Measurements from ENCODE around the gene CNIH3. TPM values are rescaled to one million over a fixed set of nuclear protein-coding genes. Genes with fewer than 3 reads are reported as not detected.

CNIH3 gene
- total and polyA plus RNA-seq, 10 of the 15 experiments (the other 5 are each of a cell fraction or from before 2014, with no cell fraction given): 0.77 to 5.8 (median 1.8) TPM

DNA sequence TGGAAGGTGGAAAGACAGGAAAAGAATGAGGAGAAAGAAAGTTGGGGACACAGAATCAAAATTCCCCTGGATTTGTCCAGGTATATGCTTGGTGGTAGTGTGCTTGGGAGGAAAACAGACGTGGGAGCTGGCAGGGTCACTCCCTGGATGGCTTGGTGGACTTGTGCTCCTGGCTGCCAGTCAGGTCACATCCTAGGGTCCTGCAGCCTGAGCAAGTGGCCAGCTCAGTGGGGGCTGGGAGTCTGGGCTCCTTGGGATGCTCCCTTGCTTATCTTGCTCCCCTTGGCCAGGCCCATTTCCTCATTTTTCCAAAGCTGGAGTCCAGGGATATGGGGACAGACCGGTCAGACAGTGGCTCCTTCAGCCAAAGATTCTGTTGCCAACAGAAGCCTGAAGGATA lies 144.0 kb downstream of the CNIH3 start:
- ChIA-PET POLR2A (interaction anchor here (1.0 kb wide), 1 partner anchor 15 kb away, joined by 3 read pairs; no protein-coding TSS in a partner anchor), CTCF (no interaction called here), RAD21 (ENCODE audit: unreplicated experiment) (no interaction called here), SMC1A (ENCODE audit: uncharacterized antibody, unreplicated experiment) (interaction anchor here (1.1 kb wide), 1 partner anchor 8 kb away, joined by 4 read pairs; no protein-coding TSS in a partner anchor)
- no peaks in the 10 kb centered on the region for H3K4me1 ChIP-seq (ENCODE audit: control insufficient read depth, insufficient read depth, low read length)
- DNase-seq (ENCODE audit: low read depth, low spot score): no peak
- no peaks in the 10 kb centered on the region for H3K36me3 ChIP-seq (ENCODE audit: control insufficient read depth in 2 of 2, insufficient read depth in 2 of 2, low read length in 1 of 2)
- no peak overlapping the region for H3K27ac ChIP-seq (ENCODE audit: control insufficient read depth, insufficient read depth)
- no peaks in the 10 kb centered on the region for H4K20me1 ChIP-seq (ENCODE audit: control insufficient read depth, insufficient read depth)
- TF ChIP-seq ETV6 (conservative IDR thresholded peaks at IDR 0.05 in 1 of 2, IDR thresholded peaks at IDR 0.05 in 1 of 2; ENCODE audit: borderline replicate concordance in 1 of 2, low read depth in 1 of 2): no peak
- no peak for TF ChIP-seq FOXM1 (IDR thresholded peaks at IDR 0.05; ENCODE audit: low read depth, low read length)
- TF ChIP-seq, protein P1, sequence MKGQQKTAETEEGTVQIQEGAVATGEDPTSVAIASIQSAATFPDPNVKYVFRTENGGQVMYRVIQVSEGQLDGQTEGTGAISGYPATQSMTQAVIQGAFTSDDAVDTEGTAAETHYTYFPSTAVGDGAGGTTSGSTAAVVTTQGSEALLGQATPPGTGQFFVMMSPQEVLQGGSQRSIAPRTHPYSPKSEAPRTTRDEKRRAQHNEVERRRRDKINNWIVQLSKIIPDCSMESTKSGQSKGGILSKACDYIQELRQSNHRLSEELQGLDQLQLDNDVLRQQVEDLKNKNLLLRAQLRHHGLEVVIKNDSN (IDR thresholded peaks at IDR 0.05; ENCODE audit: borderline replicate concordance, extremely low read length, insufficient read depth, low read depth, low read length): no peak
- no peak for TF ChIP-seq BRCA1 (IDR thresholded peaks at IDR 0.05; ENCODE audit: low read depth, low read length)
- TF ChIP-seq, protein P2, sequence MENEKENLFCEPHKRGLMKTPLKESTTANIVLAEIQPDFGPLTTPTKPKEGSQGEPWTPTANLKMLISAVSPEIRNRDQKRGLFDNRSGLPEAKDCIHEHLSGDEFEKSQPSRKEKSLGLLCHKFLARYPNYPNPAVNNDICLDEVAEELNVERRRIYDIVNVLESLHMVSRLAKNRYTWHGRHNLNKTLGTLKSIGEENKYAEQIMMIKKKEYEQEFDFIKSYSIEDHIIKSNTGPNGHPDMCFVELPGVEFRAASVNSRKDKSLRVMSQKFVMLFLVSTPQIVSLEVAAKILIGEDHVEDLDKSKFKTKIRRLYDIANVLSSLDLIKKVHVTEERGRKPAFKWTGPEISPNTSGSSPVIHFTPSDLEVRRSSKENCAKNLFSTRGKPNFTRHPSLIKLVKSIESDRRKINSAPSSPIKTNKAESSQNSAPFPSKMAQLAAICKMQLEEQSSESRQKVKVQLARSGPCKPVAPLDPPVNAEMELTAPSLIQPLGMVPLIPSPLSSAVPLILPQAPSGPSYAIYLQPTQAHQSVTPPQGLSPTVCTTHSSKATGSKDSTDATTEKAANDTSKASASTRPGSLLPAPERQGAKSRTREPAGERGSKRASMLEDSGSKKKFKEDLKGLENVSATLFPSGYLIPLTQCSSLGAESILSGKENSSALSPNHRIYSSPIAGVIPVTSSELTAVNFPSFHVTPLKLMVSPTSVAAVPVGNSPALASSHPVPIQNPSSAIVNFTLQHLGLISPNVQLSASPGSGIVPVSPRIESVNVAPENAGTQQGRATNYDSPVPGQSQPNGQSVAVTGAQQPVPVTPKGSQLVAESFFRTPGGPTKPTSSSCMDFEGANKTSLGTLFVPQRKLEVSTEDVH (IDR thresholded peaks at IDR 0.05; ENCODE audit: low read depth, partially characterized antibody): no peak
- TF ChIP-seq PML (IDR thresholded peaks at IDR 0.05; ENCODE audit: low read length): no peak
- TF ChIP-seq CEBPB (IDR thresholded peaks at IDR 0.05; ENCODE audit: borderline replicate concordance in 1 of 2, low read depth in 2 of 2, low read length in 2 of 2): no peak
- TF ChIP-seq, protein P3, sequence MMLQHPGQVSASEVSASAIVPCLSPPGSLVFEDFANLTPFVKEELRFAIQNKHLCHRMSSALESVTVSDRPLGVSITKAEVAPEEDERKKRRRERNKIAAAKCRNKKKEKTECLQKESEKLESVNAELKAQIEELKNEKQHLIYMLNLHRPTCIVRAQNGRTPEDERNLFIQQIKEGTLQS (IDR thresholded peaks at IDR 0.05; ENCODE audit: borderline replicate concordance, extremely low read depth, low read depth, low read length): no peak
- TF ChIP-seq, protein P4, sequence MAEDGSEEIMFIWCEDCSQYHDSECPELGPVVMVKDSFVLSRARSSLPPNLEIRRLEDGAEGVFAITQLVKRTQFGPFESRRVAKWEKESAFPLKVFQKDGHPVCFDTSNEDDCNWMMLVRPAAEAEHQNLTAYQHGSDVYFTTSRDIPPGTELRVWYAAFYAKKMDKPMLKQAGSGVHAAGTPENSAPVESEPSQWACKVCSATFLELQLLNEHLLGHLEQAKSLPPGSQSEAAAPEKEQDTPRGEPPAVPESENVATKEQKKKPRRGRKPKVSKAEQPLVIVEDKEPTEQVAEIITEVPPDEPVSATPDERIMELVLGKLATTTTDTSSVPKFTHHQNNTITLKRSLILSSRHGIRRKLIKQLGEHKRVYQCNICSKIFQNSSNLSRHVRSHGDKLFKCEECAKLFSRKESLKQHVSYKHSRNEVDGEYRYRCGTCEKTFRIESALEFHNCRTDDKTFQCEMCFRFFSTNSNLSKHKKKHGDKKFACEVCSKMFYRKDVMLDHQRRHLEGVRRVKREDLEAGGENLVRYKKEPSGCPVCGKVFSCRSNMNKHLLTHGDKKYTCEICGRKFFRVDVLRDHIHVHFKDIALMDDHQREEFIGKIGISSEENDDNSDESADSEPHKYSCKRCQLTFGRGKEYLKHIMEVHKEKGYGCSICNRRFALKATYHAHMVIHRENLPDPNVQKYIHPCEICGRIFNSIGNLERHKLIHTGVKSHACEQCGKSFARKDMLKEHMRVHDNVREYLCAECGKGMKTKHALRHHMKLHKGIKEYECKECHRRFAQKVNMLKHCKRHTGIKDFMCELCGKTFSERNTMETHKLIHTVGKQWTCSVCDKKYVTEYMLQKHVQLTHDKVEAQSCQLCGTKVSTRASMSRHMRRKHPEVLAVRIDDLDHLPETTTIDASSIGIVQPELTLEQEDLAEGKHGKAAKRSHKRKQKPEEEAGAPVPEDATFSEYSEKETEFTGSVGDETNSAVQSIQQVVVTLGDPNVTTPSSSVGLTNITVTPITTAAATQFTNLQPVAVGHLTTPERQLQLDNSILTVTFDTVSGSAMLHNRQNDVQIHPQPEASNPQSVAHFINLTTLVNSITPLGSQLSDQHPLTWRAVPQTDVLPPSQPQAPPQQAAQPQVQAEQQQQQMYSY (CRISPR knock-in tag; IDR thresholded peaks at IDR 0.05): no peak
- ATAC-seq: no peak
- H2AFZ ChIP-seq (ENCODE audit: control insufficient read depth, low read depth, low read length): no peak overlapping the region
- peaks cover 2% of the 10 kb centered on the region; the same call in 2 of the 3 replicates for H3K9me3 ChIP-seq (replicated peaks; ENCODE audit: control insufficient read depth, insufficient read depth, low read length)
- 45% methylated on average over 2 of the region's 2 CpGs for WGBS (ENCODE audit: insufficient coverage, insufficient replicate concordance, low lambda C conversion rate, missing lambda C conversion rate)
- in situ Hi-C loops (cut with MboI): no loop called here
- no peak overlapping the region for H3K4me3 ChIP-seq
- H3K27me3 ChIP-seq (replicated peaks in 1 of 2; ENCODE audit: control insufficient read depth in 2 of 2, insufficient read depth in 2 of 2, low read length in 1 of 2): no peaks in the 10 kb centered on the region
- no peaks in the 10 kb centered on the region for H3K79me2 ChIP-seq (ENCODE audit: control insufficient read depth, insufficient read depth, low read length)
- intact Hi-C loops (cut with micrococcal nuclease; ENCODE audit: unreplicated experiment): no loop called here
- no peak for FAIRE-seq
- H3K4me2 ChIP-seq (ENCODE audit: control insufficient read depth, insufficient read depth): no peak overlapping the region
- no TSS peak for BruUV-seq (replicated peaks)
- no peak overlapping the region for H3K9ac ChIP-seq (ENCODE audit: control insufficient read depth, insufficient read depth, low read length)

Data from GM12878 (cell line).